Measurements from ENCODE around the gene MOCS2.

DNA sequence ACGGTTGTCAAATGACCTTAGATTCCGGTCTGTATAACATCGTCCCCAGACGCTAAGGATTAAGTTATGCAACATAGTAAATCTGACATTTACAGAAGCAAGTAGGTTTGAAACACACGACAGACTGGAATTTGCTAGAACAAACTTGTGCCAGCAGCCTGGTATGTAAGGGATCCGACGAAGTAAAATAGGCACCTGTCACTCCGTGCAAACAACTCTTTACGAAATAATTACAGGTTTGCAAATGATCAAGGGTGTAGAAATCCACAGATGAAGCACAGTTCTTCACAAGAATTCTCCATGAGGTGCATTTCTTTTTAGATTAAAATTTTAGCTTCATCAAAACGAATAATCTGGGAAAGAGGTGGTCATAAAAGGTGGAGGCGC is 508 bp downstream of the MOCS2 start:
- TF ChIP-seq POLR2AphosphoS5 (IDR thresholded peaks at IDR 0.05; ENCODE audit: low read depth, low read length) (no peak), POLR2A (IDR thresholded peaks at IDR 0.05; ENCODE audit: low read depth, low read length) (no peak), TAF1 (IDR thresholded peaks at IDR 0.05; ENCODE audit: low read depth, low read length) (no peak), SPI1 (IDR thresholded peaks at IDR 0.05; ENCODE audit: low read depth, low read length) (no peak), POU2F2 (IDR thresholded peaks at IDR 0.05; ENCODE audit: low read depth, low read length) (no peak), PAX5 (IDR thresholded peaks at IDR 0.05; ENCODE audit: insufficient read depth, low read length, severe bottlenecking) (no peak)
